NK-92 (cell line): ENCODE data around the gene RPS25.
"Not testable (repeated sequence)": the region's sequence is repeated elsewhere in the genome, so short reads cannot be mapped to it uniquely, and the experiment has no call there.

Source experiments
- DNase-seq: peaks from one replicate; lab custom pipeline; 2025; ENCODE audit not compliant: unreplicated experiment; lab: John Stamatoyannopoulos, UW

The RPS25 gene

GRCh38 chr11:118973985-118974384, 44.2 kb downstream of the RPS25 start:
- DNase-seq, result no peak

- no peak for DNase-seq
These were observed 46.5 kb downstream of the RPS25 start, which contains the start of gene FOXR1 for GRCh38 chr11:118971646-118972045. TSS of gene FOXR1 (plus strand) at chr11:118971761. CDS start at chr11:118971932, 171 bp downstream.

- not testable (repeated sequence) for DNase-seq
These were observed 48.6 kb downstream of the RPS25 start for GRCh38 chr11:118969508-118969907.
